OCI-M2 (cell line): ENCODE measurements around the gene LOX.

Source experiments
- DNase-seq: peaks from one replicate; lab custom pipeline; 2025; ENCODE audit not compliant: unreplicated experiment; lab: John Stamatoyannopoulos, UW

LOX gene, protein sequence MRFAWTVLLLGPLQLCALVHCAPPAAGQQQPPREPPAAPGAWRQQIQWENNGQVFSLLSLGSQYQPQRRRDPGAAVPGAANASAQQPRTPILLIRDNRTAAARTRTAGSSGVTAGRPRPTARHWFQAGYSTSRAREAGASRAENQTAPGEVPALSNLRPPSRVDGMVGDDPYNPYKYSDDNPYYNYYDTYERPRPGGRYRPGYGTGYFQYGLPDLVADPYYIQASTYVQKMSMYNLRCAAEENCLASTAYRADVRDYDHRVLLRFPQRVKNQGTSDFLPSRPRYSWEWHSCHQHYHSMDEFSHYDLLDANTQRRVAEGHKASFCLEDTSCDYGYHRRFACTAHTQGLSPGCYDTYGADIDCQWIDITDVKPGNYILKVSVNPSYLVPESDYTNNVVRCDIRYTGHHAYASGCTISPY

GRCh38 chr5:122078116-122079110 is at the start of gene LOX:
Gene LOX (minus strand): TSS chr5:122078259. CDS start chr5:122077985, 274 bp downstream.
- DNase-seq = no peak

DNA sequence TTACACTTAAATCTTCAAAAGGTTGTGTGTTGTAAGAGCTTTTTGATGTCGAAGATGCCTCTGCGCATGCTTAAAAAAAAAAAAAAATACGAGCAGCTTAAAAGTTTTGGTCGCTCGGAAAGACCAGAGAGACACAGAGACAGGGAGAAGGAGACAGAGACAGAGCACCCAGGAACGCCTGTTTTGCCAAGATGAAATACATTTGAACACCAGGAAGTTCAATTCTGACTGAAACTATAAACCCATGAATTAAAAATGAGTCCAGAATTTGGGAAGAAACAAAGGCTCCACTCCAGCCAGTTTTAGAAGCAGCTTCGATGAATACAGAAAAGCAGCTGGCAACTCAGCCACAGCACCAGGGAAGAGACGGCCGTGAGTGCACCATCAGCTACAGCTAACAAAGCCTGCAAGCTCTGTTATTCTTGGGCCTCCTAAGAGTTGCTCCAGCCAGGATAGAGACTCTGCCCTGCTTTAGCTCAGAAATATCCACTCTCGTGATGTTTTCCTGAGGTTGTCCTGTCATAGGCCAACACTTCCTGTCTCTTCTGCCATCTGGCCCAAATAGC is 48.8 kb upstream of the LOX start:
- DNase-seq = no peak

DNA sequence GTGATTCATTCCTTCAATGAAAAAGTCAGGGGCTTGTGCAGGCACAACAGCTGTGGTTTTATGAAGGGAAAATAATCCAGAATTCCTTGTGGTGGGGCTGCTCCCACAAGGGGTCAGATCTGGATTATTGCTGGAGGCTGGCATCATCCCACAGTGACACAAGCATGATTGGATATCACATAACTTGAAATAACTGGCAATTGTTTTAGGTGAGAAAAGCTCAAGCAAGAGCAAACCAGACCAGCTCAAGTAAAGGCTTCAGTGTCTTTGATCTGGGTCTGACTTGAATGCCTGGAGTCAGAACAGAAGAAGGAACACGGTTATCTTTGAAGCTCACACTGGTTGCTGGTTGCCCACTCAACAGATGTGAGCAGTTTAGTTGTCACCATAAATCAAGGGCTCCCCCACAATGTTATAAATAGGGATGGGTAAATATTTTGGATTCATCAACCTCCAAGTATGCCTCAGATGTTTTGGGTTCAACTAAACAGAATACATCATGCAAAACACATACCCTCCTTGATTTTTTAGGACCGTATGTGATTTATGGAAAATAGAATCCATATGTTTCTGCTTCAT is 48.2 kb upstream of the LOX start:
- DNase-seq = no peak

GRCh38 chr5:122124766-122125165 is 46.7 kb upstream of the LOX start:
- no peak for DNase-seq

DNA sequence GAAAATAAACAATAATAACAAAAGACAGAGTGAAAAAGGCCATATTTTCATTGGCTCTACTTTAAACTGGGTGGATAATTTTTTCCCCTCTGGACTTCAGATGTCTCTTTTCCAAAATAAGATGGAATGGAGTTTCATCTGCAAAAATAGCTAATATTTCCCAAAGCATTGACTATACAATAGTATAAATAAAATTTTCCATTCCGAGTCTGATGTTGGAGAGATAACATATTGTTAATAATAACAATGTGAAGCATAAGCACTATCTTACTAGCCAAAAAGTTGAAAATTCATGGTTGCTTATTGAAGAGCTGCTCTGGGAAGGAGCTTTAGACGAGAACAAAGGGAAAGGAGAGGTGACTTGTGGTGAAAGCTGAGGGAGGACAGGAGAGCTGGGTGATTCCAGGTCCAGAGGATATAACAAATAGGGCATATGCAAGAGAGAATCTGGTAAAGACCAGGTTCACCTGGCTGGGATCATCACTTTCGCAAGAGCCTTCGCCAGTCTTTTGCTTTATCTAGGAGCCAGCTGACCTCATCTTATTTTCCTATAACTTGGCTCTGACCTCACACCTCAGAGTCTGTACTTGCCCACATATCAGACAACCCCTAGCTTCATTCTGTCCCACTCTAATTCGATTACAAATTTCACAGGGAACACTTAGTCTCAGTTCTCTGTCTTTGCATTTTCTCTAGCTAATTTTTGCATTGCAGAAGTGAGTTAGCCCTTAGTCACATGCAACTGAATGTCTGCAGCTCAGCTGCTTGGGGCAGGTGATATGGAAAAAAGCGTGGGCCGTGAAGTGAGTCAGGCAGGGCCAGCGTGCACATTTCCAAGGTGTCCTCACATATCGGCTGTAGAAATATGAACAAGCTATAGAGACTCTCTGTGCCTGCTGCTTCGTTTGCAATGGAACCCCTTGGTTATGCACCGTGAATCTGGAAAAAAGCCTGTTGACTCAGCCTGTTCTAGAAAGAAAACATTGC is 43.7 kb upstream of the LOX start:
- no peak for DNase-seq

DNA sequence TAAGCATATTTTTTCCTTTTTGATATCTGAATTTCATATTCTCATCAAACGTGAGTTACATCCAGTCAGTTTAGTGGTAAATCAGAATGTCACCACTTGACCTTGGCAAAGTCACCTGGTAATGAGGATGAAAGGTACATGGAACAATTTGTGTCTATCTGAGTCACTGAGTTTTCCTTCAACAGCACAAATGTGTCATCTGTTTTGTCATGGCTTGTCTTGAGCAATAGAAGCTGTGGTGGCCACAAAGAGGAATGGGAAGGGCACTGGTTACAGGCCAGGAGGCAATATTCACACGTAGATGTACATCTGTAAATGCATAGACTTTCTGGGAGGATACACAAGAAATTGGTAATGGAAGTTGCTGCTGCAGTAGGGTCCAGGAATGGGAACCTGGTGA is 42.9 kb upstream of the LOX start:
- no peak for DNase-seq

- no peak for DNase-seq
Measured at GRCh38 chr5:122120493-122120892, 42.4 kb upstream of the LOX start.

DNA sequence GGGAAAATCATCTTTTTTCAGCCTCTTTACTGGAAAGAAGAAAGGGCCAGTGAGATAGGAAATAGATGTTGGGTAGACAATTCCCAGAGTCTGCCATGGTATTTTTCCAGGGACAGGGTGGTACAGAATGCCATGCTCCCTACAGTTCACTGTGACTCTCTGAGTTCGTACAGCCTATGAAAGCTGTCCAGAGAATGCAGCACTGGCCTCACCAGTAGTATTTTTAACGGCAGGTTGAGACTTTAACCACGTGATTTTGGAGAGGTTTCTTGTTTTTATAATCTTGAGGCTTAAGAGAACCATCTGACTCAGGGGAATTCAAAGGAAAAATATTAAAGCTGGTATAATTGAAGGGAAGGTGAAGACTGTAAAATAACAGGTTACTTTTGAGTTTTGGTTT is 41.1 kb upstream of the LOX start:
- no peak for DNase-seq

GRCh38 chr5:122118356-122118948 is 40.4 kb upstream of the LOX start:
- no peak for DNase-seq

GRCh38 chr5:122114501-122114900 is 36.4 kb upstream of the LOX start:
- no peak for DNase-seq

GRCh38 chr5:122112733-122113558 is 34.9 kb upstream of the LOX start:
- peak; percentile 56 for DNase-seq

GRCh38 chr5:122112063-122112462 is 34.0 kb upstream of the LOX start:
- DNase-seq = no peak

DNA sequence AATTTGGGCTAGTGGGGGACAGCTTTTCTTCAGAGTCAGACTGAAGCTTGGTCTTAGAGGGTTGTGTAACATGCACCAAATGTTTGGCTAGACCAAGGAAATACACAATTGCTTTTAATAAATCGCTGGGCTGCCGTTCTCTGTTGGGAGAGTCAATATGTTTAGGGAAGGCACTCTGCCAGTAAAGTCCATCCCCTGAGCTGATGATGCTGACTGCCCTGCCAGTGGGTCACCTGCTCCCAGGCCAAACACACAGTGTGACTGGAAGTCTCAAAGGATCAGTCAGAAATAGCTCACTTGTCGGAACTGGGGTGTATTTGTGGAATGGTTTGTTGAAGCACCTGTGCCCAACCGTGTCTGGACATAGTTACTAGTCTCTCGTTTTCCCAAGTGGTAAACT is 33.4 kb upstream of the LOX start:
- no peak for DNase-seq

DNA sequence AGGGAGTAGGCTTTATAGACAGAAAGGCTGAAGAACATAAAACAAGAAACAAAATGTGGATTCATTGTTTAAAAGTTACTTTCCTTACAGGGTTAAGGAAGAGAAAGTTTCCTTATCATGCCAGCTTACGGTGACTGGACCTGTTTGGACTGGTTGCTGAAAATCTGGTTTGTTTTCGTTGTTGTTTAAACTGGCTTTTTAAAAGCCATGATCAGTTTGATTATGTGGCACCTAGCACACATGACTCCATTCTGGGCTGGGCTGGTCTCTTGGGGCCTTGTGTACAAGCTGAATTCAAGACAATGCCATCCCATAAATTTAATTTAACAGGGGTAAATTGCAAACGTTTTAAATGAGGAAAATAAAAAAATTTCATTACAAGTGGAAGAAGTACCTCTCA is 32.9 kb upstream of the LOX start:
- DNase-seq = no peak

DNA sequence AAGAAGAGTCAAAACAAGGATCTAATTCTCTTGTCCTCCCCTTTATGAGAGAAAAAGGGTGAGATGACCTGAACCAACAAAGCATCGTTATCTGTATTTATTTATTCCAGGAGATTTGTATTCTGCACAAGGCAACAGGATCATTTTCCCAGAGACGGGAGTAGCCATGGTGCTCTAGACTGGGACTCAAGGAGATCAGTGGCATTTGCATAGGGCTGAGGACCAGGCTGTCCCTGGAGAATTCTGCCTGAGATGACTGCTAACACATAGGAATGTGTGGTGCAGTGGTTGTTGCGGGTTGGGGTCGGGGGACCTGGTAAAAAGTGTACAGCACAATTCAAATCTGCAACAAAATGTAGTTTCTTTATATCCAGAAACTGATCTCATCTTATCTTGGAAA is 29.0 kb upstream of the LOX start:
- no peak for DNase-seq

- no peak for DNase-seq
Measured at GRCh38 chr5:122105909-122106308, 27.9 kb upstream of the LOX start.

DNA sequence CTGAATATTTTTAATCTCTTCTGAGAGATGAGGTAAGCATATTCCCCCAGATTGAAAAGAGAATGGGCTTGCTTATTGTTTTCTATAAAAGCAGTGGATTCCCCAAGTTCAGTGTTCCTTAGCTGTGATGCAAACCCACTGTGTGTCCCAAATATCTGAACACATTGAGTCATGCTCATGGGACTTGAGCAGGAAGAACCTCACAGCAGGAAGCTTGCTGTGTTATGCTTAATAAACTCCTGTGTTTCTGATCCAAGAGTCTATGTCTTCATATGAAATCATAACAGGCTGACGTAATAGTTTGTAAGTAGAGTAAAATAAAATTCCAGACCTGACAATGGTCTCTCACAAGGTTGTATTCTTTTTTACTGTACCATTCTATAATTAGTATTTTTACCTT is 24.8 kb upstream of the LOX start:
- no peak for DNase-seq

DNA sequence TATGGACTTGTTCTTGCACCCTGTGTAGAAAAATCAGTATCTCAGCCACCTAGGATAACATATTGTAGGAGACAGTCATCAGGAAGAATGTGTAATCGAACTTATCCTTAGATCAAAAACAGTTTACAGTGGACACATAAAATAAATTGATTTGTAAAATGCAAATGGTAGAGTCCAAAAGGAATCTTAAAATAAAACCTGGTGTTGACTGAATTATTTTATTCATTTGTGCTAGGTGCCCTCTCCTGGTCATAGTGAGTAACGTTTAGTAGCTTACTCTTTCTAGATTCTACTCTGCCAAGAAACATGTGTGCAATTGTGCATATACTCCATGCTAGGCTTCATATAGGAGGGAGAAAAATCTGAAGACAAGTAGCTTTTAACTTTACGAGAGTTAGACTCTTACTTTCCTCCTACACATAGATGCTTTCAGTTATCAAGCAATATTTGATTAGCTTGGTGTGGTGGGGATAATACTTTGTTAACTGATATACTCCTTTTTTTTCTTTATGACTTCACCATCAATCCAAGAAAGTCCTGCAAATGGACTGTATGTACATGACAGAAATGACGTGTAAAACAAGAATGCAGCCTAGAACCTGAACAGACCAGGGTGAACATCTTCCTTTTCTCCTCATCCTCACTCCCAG is 23.7 kb upstream of the LOX start:
- no peak for DNase-seq
